Measurements from ENCODE around the gene L2HGDH. TPM values are rescaled to one million over a fixed set of nuclear protein-coding genes. Genes with fewer than 3 reads are reported as not detected.
"Not testable (repeated sequence)": the region's sequence is repeated elsewhere in the genome, so short reads cannot be mapped to it uniquely, and the experiment has no call there.

The L2HGDH gene
- total RNA-seq, 1 donor from 2014 or later, result 3.4 TPM

GRCh38 chr14:50339178-50339804 is 27.3 kb upstream of the L2HGDH start:
- DNase-seq (ENCODE audit: low spot score), result no peak

- DNase-seq (ENCODE audit: low spot score), result no peak
These were observed 26.6 kb upstream of the L2HGDH start for GRCh38 chr14:50338587-50338986.

- peak; percentile 55 for DNase-seq (ENCODE audit: low spot score)
These were observed 24.2 kb upstream of the L2HGDH start for GRCh38 chr14:50335989-50336824.

GRCh38 chr14:50335389-50335788 is 23.4 kb upstream of the L2HGDH start:
- DNase-seq (ENCODE audit: low spot score), result peak; percentile 67

- no peak for DNase-seq (ENCODE audit: low spot score)
These were observed 22.2 kb upstream of the L2HGDH start for GRCh38 chr14:50334211-50334610.

- no peak for DNase-seq (ENCODE audit: low spot score)
These were observed 21.0 kb upstream of the L2HGDH start for GRCh38 chr14:50333014-50333509.

- no peak for DNase-seq (ENCODE audit: low spot score)
These were observed 19.6 kb upstream of the L2HGDH start for GRCh38 chr14:50331596-50331995.

GRCh38 chr14:50321009-50321660 is 9.1 kb upstream of the L2HGDH start:
- DNase-seq (ENCODE audit: low spot score), result peak; percentile 93

- no peak for DNase-seq (ENCODE audit: low spot score)
These were observed 8.3 kb upstream of the L2HGDH start for GRCh38 chr14:50320283-50320682.

GRCh38 chr14:50319721-50320120 is 7.7 kb upstream of the L2HGDH start:
- no peak for DNase-seq (ENCODE audit: low spot score)

- DNase-seq (ENCODE audit: low spot score), result no peak
These were observed 7.3 kb upstream of the L2HGDH start for GRCh38 chr14:50319293-50319692.

GRCh38 chr14:50318031-50318626 is 6.1 kb upstream of the L2HGDH start:
- DNase-seq (ENCODE audit: low spot score), result peak; percentile 44

GRCh38 chr14:50314098-50314497 is 2.1 kb upstream of the L2HGDH start:
- not testable (repeated sequence) for DNase-seq (ENCODE audit: low spot score)

GRCh38 chr14:50312734-50313054 is 665 bp upstream of the L2HGDH start:
- no peak for DNase-seq (ENCODE audit: low spot score)

GRCh38 chr14:50311337-50311971 is 575 bp downstream of the L2HGDH start:
- DNase-seq (ENCODE audit: low spot score), result no peak

- DNase-seq (ENCODE audit: low spot score), result no peak
These were observed 1.6 kb downstream of the L2HGDH start for GRCh38 chr14:50310445-50310844.

- no peak for DNase-seq (ENCODE audit: low spot score)
These were observed 3.6 kb downstream of the L2HGDH start for GRCh38 chr14:50308363-50308915.

- no peak for DNase-seq (ENCODE audit: low spot score)
These were observed 8.1 kb downstream of the L2HGDH start for GRCh38 chr14:50303744-50304471.

GRCh38 chr14:50301914-50302313 is 10.1 kb downstream of the L2HGDH start:
- no peak for DNase-seq (ENCODE audit: low spot score)

GRCh38 chr14:50299585-50299984 is 12.4 kb downstream of the L2HGDH start:
- no peak for DNase-seq (ENCODE audit: low spot score)

GRCh38 chr14:50290306-50290705 is 21.7 kb downstream of the L2HGDH start:
- no peak for DNase-seq (ENCODE audit: low spot score)
